HCT116 (cell line): ENCODE measurements around the gene UNC79. TPM values are rescaled to one million over a fixed set of nuclear protein-coding genes. Genes with fewer than 3 reads are reported as not detected.

ENCODE experiments used
- ATAC-seq: fragments of 200-7000 bp; cut with Tn5 transposase; 2 replicates; pipeline ENCODE4 v1.9.1; 2020; ENCODE audit warnings: mild to moderate bottlenecking, moderate library complexity
- BruUV-seq: library from RNA; stranded (reverse); fragments of 400-500 nt; replicated peaks from 2 replicates; lab custom pipeline; 2021; lab: Mats Ljungman, UMichigan
- CTCF ChIA-PET: fragments of 300-600 bp; sonication (Branson Sonifier 250); formaldehyde crosslinking; loops from one replicate; lab custom pipeline; 2021; ENCODE audit warnings: antibody characterized with exemption; lab: Charles Lee
- POLR2A ChIA-PET: fragments of 300-600, 350-600 bp; sonication (Branson Sonifier 250); formaldehyde crosslinking; loops from one replicate; lab custom pipeline; 2021; ENCODE audit warnings: antibody characterized with exemption; lab: Charles Lee
- RAD21 ChIA-PET, 2 experiments: fragments of 300-600 bp; sonication (Branson Sonifier 250); formaldehyde crosslinking; loops; one replicate each; lab custom pipeline; 2023; ENCODE audit warnings: low total read pairs in 2 of 2; ENCODE audit not compliant: uncharacterized antibody in 2 of 2, unreplicated experiment in 2 of 2, low non-redundant PET in 1 of 2; lab: Charles Lee
- DNase-seq: peaks from one replicate; pipeline ENCODE4 v3.0.0-alpha.2; 2010; ENCODE audit warnings: low read depth, low spot score
- H2AFZ ChIP-seq: fragments of 200-600 bp; shearing (Covaris generic), sonication (generic); 2 replicates; pipeline ENCODE4 v1.6.1; 2017; ENCODE audit warnings: low read depth, mixed run types, mixed read lengths, antibody characterized with exemption, low read length; ENCODE audit not compliant: poor library complexity, severe bottlenecking
- H3K27ac ChIP-seq: 2 replicates; pipeline ENCODE4 v1.5.1; 2012; ENCODE audit warnings: low read depth, low read length
- H3K27me3 ChIP-seq: fragments of 200-600 bp; sonication (generic); 2 replicates; pipeline ENCODE4 v1.6.1; 2016; ENCODE audit warnings: mixed run types, low read length, mixed read lengths; ENCODE audit not compliant: insufficient read depth
- H3K36me3 ChIP-seq, 2 experiments: fragments of 200-500 bp in 1 of 2; fragments of 200-600 bp in 1 of 2; sonication (Bioruptor generic) in 1 of 2; sonication (generic) in 1 of 2; 2 replicates each; pipeline versions ENCODE4 v1.5.1 to v1.6.1; 2014 to 2016; ENCODE audit warnings: low read length in 2 of 2, inconsistent platforms in 1 of 2, mixed read lengths in 1 of 2, mixed run types in 1 of 2; ENCODE audit not compliant: insufficient read depth in 2 of 2, control insufficient read depth in 1 of 2
- H3K4me1 ChIP-seq, 2 experiments: fragments of 200-600 bp in 1 of 2; sonication (generic) in 1 of 2; 2 replicates each; pipeline versions ENCODE4 v1.5.1 to v1.6.1; 2012 to 2017; ENCODE audit warnings: low read length in 2 of 2, inconsistent platforms in 1 of 2, mild to moderate bottlenecking in 1 of 2, mixed read lengths in 1 of 2, mixed run types in 1 of 2, moderate library complexity in 1 of 2; ENCODE audit not compliant: insufficient read depth in 2 of 2, control insufficient read depth in 1 of 2
- H3K4me2 ChIP-seq: fragments of 200-600 bp; sonication (generic); 2 replicates; pipeline ENCODE4 v1.6.1; 2017; ENCODE audit warnings: mixed run types, low read length, mixed read lengths
- H3K4me3 ChIP-seq, 2 experiments: fragments of 200-600 bp in 1 of 2; sonication (generic) in 1 of 2; replicated peaks in 1 of 2; 2 replicates each; pipeline ENCODE4 v1.5.1; 2011 to 2016; ENCODE audit warnings: low read length in 2 of 2, control low read depth in 1 of 2, low read depth in 1 of 2, mild to moderate bottlenecking in 1 of 2, mixed read lengths in 1 of 2, mixed run types in 1 of 2
- H3K79me2 ChIP-seq: fragments of 200-600 bp; sonication (generic); 2 replicates; pipeline ENCODE4 v1.6.1; 2017; ENCODE audit warnings: mild to moderate bottlenecking, mixed run types, low read length, moderate library complexity, mixed read lengths; ENCODE audit not compliant: insufficient read depth
- H3K9ac ChIP-seq: fragments of 200-600 bp; sonication (generic); 2 replicates; pipeline ENCODE4 v1.6.1; 2016; ENCODE audit warnings: low read length, mixed read lengths
- H3K9me2 ChIP-seq: fragments of 200-600 bp; sonication (generic), shearing (Covaris generic); 2 replicates; pipeline ENCODE4 v1.6.1; 2017; ENCODE audit warnings: mixed run types, mild to moderate bottlenecking, moderate library complexity; ENCODE audit not compliant: insufficient read depth
- H3K9me3 ChIP-seq, 2 experiments: fragments of 200-500 bp in 1 of 2; fragments of 200-600 bp in 1 of 2; sonication (Bioruptor generic) in 1 of 2; sonication (generic) in 1 of 2; 2 replicates each; pipeline ENCODE4 v1.6.1; 2014 to 2017; ENCODE audit warnings: low read length in 2 of 2, mixed read lengths in 2 of 2, inconsistent platforms in 1 of 2, low read depth in 1 of 2, mild to moderate bottlenecking in 1 of 2, mixed run types in 1 of 2, moderate library complexity in 1 of 2; ENCODE audit not compliant: control insufficient read depth in 1 of 2, insufficient read depth in 1 of 2
- H4K20me1 ChIP-seq: fragments of 200-600 bp; sonication (generic), shearing (Covaris generic); 2 replicates; pipeline ENCODE4 v1.6.1; 2017; ENCODE audit warnings: mixed run types, mild to moderate bottlenecking, moderate library complexity; ENCODE audit not compliant: insufficient read depth
- ATF3 ChIP-seq: IDR thresholded peaks from 2 replicates; pipeline ENCODE4 v1.6.1; 2012
- CBX3 ChIP-seq: IDR thresholded peaks from 2 replicates; pipeline ENCODE4 v1.6.1; 2012; ENCODE audit warnings: low read depth
- CEBPB ChIP-seq: IDR thresholded peaks from 2 replicates; pipeline ENCODE4 v1.6.1; 2012; ENCODE audit warnings: low read depth
- CTCF ChIP-seq, 3 experiments: fragments of 200-600 bp in 1 of 3; sonication (generic) in 1 of 3; IDR thresholded peaks in 2 of 3; conservative IDR thresholded peaks in 1 of 3; 2 replicates each; pipeline ENCODE4 v1.5.1; 2012 to 2017; ENCODE audit warnings: low read depth in 2 of 3, low read length in 2 of 3, antibody characterized with exemption in 1 of 3, borderline replicate concordance in 1 of 3, control low read depth in 1 of 3, mild to moderate bottlenecking in 1 of 3, mixed read lengths in 1 of 3, mixed run types in 1 of 3, moderate library complexity in 1 of 3; ENCODE audit not compliant: insufficient read depth in 1 of 3
- EGR1 ChIP-seq: IDR thresholded peaks from 2 replicates; pipeline ENCODE4 v1.6.1; 2012; ENCODE audit warnings: low read depth
- ELF1 ChIP-seq: IDR thresholded peaks from 2 replicates; pipeline ENCODE4 v1.6.1; 2012; ENCODE audit warnings: low read depth, borderline replicate concordance
- JUND ChIP-seq: IDR thresholded peaks from 2 replicates; pipeline ENCODE4 v1.6.1; 2012
- POLR2A ChIP-seq: IDR thresholded peaks from 2 replicates; pipeline ENCODE4 v1.7.0; 2011; ENCODE audit warnings: borderline replicate concordance; ENCODE audit not compliant: insufficient read depth, insufficient read length; ENCODE audit errors: extremely low read depth
- POLR2AphosphoS5 ChIP-seq: IDR thresholded peaks from 2 replicates; pipeline ENCODE4 v1.6.1; 2011; ENCODE audit warnings: mild to moderate bottlenecking, low read depth, low read length, moderate library complexity
- RAD21 ChIP-seq: IDR thresholded peaks from 2 replicates; pipeline ENCODE4 v1.6.1; 2012; ENCODE audit warnings: low read depth, mild to moderate bottlenecking
- SIN3A ChIP-seq: IDR thresholded peaks from 2 replicates; pipeline ENCODE4 v1.6.1; 2012; ENCODE audit warnings: low read depth
- SP1 ChIP-seq: IDR thresholded peaks from 2 replicates; pipeline ENCODE4 v1.6.1; 2012; ENCODE audit warnings: low read depth
- TCF7L2 ChIP-seq: IDR thresholded peaks from 2 replicates; pipeline ENCODE4 v1.7.0; 2011; ENCODE audit warnings: borderline replicate concordance, inconsistent platforms; ENCODE audit not compliant: insufficient read depth, insufficient read length; ENCODE audit errors: extremely low read depth
- YY1 ChIP-seq: IDR thresholded peaks from 2 replicates; pipeline ENCODE4 v1.6.1; 2011; ENCODE audit warnings: low read length, low read depth, moderate library complexity, mild to moderate bottlenecking; ENCODE audit not compliant: insufficient replicate concordance; ENCODE audit errors: extremely low read depth
- ZNF274 ChIP-seq: fragments of 200-500 bp; sonication (Bioruptor generic); IDR thresholded peaks from 2 replicates; pipeline ENCODE4 v1.6.1; 2014; ENCODE audit warnings: mild to moderate bottlenecking, low read depth, low read length, inconsistent platforms
- intact Hi-C: fragments of 100-400 bp; cut with micrococcal nuclease; formaldehyde crosslinking; loops from 2 replicates; pipeline ENCODE4 v1.10.0; 2022
- total RNA-seq: library from RNA; stranded (reverse); gene quantifications from one replicate; pipeline ENCODE4 v1.2.1, GENCODE V29; 2021; ENCODE audit not compliant: unreplicated experiment
- TF ChIP-seq, protein P1 (sequence below): IDR thresholded peaks from 2 replicates; pipeline ENCODE4 v1.6.1; 2012; ENCODE audit warnings: low read depth

UNC79 gene
- total RNA-seq, 1 experiment from 2014 or later, result 0.10 TPM

DNA sequence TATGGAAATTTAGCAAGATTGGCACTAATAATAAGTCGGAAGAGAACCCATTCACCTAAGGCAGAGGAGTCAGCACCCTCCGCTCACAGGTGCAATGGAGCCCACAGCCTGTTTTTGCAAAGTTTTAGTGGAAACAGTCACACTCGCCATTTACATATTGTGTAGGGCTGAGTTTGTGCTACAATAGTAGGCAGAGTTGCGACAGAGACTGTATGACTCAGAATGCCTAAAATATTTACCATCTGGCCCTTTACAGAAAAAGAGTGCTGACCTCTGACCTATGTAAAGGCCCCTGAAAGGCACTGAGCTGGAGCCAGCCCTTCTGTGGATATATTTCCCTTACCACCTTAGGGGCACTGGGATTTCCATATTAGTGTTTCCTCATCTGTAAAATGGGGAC lies 278.5 kb downstream of the UNC79 start:
- H3K9ac ChIP-seq, result no peak overlapping the region
- no peaks in the 10 kb centered on the region for H4K20me1 ChIP-seq
- no peaks in the 10 kb centered on the region for H3K36me3 ChIP-seq
- no peak for ATAC-seq
- no peak overlapping the region for H3K27ac ChIP-seq
- no peak overlapping the region for H3K4me2 ChIP-seq
- no peak overlapping the region for H2AFZ ChIP-seq
- H3K9me2 ChIP-seq, result no peaks in the 10 kb centered on the region
- TF ChIP-seq POLR2AphosphoS5 (no peak), SIN3A (no peak), ATF3 (no peak), POLR2A (no peak), TCF7L2 (no peak), CBX3 (no peak), EGR1 (no peak), JUND (no peak), YY1 (no peak), SP1 (no peak), CEBPB (no peak), ELF1 (no peak), CTCF (IDR thresholded peaks at IDR 0.05 in 2 of 3, conservative IDR thresholded peaks at IDR 0.05 in 1 of 3; ENCODE audit: borderline replicate concordance in 1 of 3, insufficient read depth in 1 of 3, low read depth in 2 of 3, low read length in 2 of 3) (no peak), ZNF274 (no peak), RAD21 (no peak)
- TF ChIP-seq, protein P1, sequence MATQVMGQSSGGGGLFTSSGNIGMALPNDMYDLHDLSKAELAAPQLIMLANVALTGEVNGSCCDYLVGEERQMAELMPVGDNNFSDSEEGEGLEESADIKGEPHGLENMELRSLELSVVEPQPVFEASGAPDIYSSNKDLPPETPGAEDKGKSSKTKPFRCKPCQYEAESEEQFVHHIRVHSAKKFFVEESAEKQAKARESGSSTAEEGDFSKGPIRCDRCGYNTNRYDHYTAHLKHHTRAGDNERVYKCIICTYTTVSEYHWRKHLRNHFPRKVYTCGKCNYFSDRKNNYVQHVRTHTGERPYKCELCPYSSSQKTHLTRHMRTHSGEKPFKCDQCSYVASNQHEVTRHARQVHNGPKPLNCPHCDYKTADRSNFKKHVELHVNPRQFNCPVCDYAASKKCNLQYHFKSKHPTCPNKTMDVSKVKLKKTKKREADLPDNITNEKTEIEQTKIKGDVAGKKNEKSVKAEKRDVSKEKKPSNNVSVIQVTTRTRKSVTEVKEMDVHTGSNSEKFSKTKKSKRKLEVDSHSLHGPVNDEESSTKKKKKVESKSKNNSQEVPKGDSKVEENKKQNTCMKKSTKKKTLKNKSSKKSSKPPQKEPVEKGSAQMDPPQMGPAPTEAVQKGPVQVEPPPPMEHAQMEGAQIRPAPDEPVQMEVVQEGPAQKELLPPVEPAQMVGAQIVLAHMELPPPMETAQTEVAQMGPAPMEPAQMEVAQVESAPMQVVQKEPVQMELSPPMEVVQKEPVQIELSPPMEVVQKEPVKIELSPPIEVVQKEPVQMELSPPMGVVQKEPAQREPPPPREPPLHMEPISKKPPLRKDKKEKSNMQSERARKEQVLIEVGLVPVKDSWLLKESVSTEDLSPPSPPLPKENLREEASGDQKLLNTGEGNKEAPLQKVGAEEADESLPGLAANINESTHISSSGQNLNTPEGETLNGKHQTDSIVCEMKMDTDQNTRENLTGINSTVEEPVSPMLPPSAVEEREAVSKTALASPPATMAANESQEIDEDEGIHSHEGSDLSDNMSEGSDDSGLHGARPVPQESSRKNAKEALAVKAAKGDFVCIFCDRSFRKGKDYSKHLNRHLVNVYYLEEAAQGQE, result no peak
- peaks cover 0 to 4% of the 10 kb centered on the region in 2 experiments; a peak in 1 of 4 replicates for H3K4me1 ChIP-seq
- DNase-seq, result no peak
- no peaks in the 10 kb centered on the region for H3K27me3 ChIP-seq
- CTCF ChIA-PET, result no interaction called here
- BruUV-seq, result no TSS peak
- RAD21 ChIA-PET, result no interaction called here
- intact Hi-C loops, result no loop called here
- H3K9me3 ChIP-seq, result no peaks in the 10 kb centered on the region
- no peaks in the 10 kb centered on the region for H3K79me2 ChIP-seq
- no peak overlapping the region for H3K4me3 ChIP-seq
- POLR2A ChIA-PET, result no interaction called here
